Activated naive CD8-positive, alpha-beta T cell treated with anti-CD3 and anti-CD28 coated beads for 36 hours (primary cell): ENCODE measurements around the gene VOPP1. TPM values are rescaled to one million over a fixed set of nuclear protein-coding genes. Genes with fewer than 3 reads are reported as not detected.
"Not testable (repeated sequence)": the region's sequence is repeated elsewhere in the genome, so short reads cannot be mapped to it uniquely, and the experiment has no call there.

Experiments
- DNase-seq: peaks from one replicate; pipeline ENCODE4 v3.0.0; 2021
- H3K27ac Mint-ChIP-seq: one replicate; pipeline ENCODE4 v1.8.0; 2022; ENCODE audit warnings: mild to moderate bottlenecking, moderate library complexity, mixed read lengths
- H3K27me3 Mint-ChIP-seq: one replicate; pipeline ENCODE4 v1.8.0; 2022; ENCODE audit warnings: mild to moderate bottlenecking, mixed read lengths
- H3K36me3 Mint-ChIP-seq: one replicate; pipeline ENCODE4 v1.8.0; 2021; ENCODE audit warnings: mild to moderate bottlenecking, mixed read lengths
- H3K4me1 Mint-ChIP-seq: one replicate; pipeline ENCODE4 v1.8.0; 2021; ENCODE audit warnings: mixed read lengths
- H3K4me3 Mint-ChIP-seq: one replicate; pipeline ENCODE4 v1.8.0; 2022; ENCODE audit warnings: mild to moderate bottlenecking, moderate library complexity, mixed read lengths
- H3K9me3 Mint-ChIP-seq: one replicate; pipeline ENCODE4 v1.8.0; 2022; ENCODE audit warnings: mixed read lengths
- total RNA-seq, 2 experiments: library from RNA; stranded (reverse); gene quantifications; one replicate each; pipeline ENCODE4 v1.2.3, GENCODE V29; 2021

VOPP1 gene
- total RNA-seq, 2 experiments from 2014 or later, result 49.0 to 50.5 TPM

GRCh38 chr7:55474944-55475854, 97.1 kb downstream of the VOPP1 start:
- Mint-ChIP-seq H3K27ac (peak overlapping the region; percentile 47), H3K4me1 (peaks cover 48% of the 10 kb centered on the region), H3K27me3 (no peaks in the 10 kb centered on the region), H3K36me3 (peaks cover 8% of the 10 kb centered on the region), H3K9me3 (no peaks in the 10 kb centered on the region), H3K4me3 (no peak overlapping the region)
- no peak for DNase-seq

- Mint-ChIP-seq H3K27me3 (no peaks in the 10 kb centered on the region), H3K4me3 (no peak overlapping the region), H3K36me3 (peaks cover 8% of the 10 kb centered on the region), H3K27ac (no peak overlapping the region), H3K4me1 (peaks cover 59% of the 10 kb centered on the region), H3K9me3 (no peaks in the 10 kb centered on the region)
- DNase-seq, result no peak
Observed at GRCh38 chr7:55473932-55474331, 98.4 kb downstream of the VOPP1 start.

GRCh38 chr7:55472928-55473725, 99.2 kb downstream of the VOPP1 start:
- Mint-ChIP-seq H3K27ac (no peak overlapping the region), H3K4me3 (no peak overlapping the region), H3K36me3 (peaks cover 11% of the 10 kb centered on the region), H3K27me3 (no peaks in the 10 kb centered on the region), H3K9me3 (no peaks in the 10 kb centered on the region), H3K4me1 (peaks cover 61% of the 10 kb centered on the region)
- no peak for DNase-seq

- DNase-seq, H3K9me3 Mint-ChIP-seq, H3K4me3 Mint-ChIP-seq, H3K27ac Mint-ChIP-seq, H3K27me3 Mint-ChIP-seq: not testable (repeated sequence)
- H3K4me1 Mint-ChIP-seq, result peaks cover 64% of the 10 kb centered on the region
- peaks cover 14% of the 10 kb centered on the region for H3K36me3 Mint-ChIP-seq
Observed at GRCh38 chr7:55472406-55472805, 99.9 kb downstream of the VOPP1 start.

- not testable (repeated sequence) for H3K4me3 Mint-ChIP-seq
Observed at GRCh38 chr7:55471594-55471993, 100.7 kb downstream of the VOPP1 start.

GRCh38 chr7:55470261-55470660, 102.0 kb downstream of the VOPP1 start:
- H3K27me3 Mint-ChIP-seq, result no peaks in the 10 kb centered on the region
- peak overlapping the region; percentile 7 for H3K27ac Mint-ChIP-seq
- DNase-seq, result no peak
- H3K9me3 Mint-ChIP-seq, result peaks cover 6% of the 10 kb centered on the region
- peaks cover 56% of the 10 kb centered on the region for H3K4me1 Mint-ChIP-seq
- no peak overlapping the region for H3K4me3 Mint-ChIP-seq
- H3K36me3 Mint-ChIP-seq, result peaks cover 30% of the 10 kb centered on the region

More at GRCh38 chr7:55471594-55471993, 100.7 kb downstream of the VOPP1 start:
- H3K27me3 Mint-ChIP-seq, H3K9me3 Mint-ChIP-seq, H3K27ac Mint-ChIP-seq, DNase-seq: not testable (repeated sequence)
- H3K36me3 Mint-ChIP-seq, result peaks cover 21% of the 10 kb centered on the region
- H3K4me1 Mint-ChIP-seq, result peaks cover 60% of the 10 kb centered on the region

- Mint-ChIP-seq H3K9me3 (peaks cover 6% of the 10 kb centered on the region), H3K4me3 (no peak overlapping the region), H3K27ac (no peak overlapping the region), H3K36me3 (peaks cover 36% of the 10 kb centered on the region), H3K27me3 (no peaks in the 10 kb centered on the region), H3K4me1 (peaks cover 51% of the 10 kb centered on the region)
- no peak for DNase-seq
Observed at GRCh38 chr7:55469721-55470120, 102.6 kb downstream of the VOPP1 start.

- Mint-ChIP-seq H3K27me3 (no peaks in the 10 kb centered on the region), H3K36me3 (peaks cover 39% of the 10 kb centered on the region), H3K27ac (no peak overlapping the region), H3K4me3 (no peak overlapping the region), H3K4me1 (peaks cover 47% of the 10 kb centered on the region), H3K9me3 (peaks cover 6% of the 10 kb centered on the region)
- DNase-seq, result no peak
Observed at GRCh38 chr7:55469271-55469681, 103.0 kb downstream of the VOPP1 start.

GRCh38 chr7:55468495-55468894, 103.8 kb downstream of the VOPP1 start:
- no peak for DNase-seq
- Mint-ChIP-seq H3K27ac (peak overlapping the region; percentile 54), H3K9me3 (peaks cover 6% of the 10 kb centered on the region), H3K4me1 (peaks cover 39% of the 10 kb centered on the region), H3K27me3 (no peaks in the 10 kb centered on the region), H3K4me3 (no peak overlapping the region), H3K36me3 (peaks cover 44% of the 10 kb centered on the region)

- Mint-ChIP-seq H3K4me1 (peaks cover 42% of the 10 kb centered on the region), H3K9me3 (peaks cover 13% of the 10 kb centered on the region), H3K4me3 (no peak overlapping the region), H3K27me3 (no peaks in the 10 kb centered on the region), H3K36me3 (peaks cover 52% of the 10 kb centered on the region), H3K27ac (no peak overlapping the region)
- no peak for DNase-seq
Observed at GRCh38 chr7:55467047-55467593, 105.2 kb downstream of the VOPP1 start.

GRCh38 chr7:55465691-55466090, 106.6 kb downstream of the VOPP1 start:
- H3K9me3 Mint-ChIP-seq, result peaks cover 17% of the 10 kb centered on the region
- H3K36me3 Mint-ChIP-seq, result peaks cover 59% of the 10 kb centered on the region
- no peaks in the 10 kb centered on the region for H3K27me3 Mint-ChIP-seq
- no peak for DNase-seq
- H3K27ac Mint-ChIP-seq, result no peak overlapping the region
- peaks cover 44% of the 10 kb centered on the region for H3K4me1 Mint-ChIP-seq
- H3K4me3 Mint-ChIP-seq, result no peak overlapping the region

GRCh38 chr7:55464422-55464821, 107.9 kb downstream of the VOPP1 start:
- Mint-ChIP-seq H3K9me3 (peaks cover 22% of the 10 kb centered on the region), H3K27ac (no peak overlapping the region), H3K4me1 (peaks cover 33% of the 10 kb centered on the region), H3K27me3 (no peaks in the 10 kb centered on the region), H3K36me3 (peaks cover 62% of the 10 kb centered on the region), H3K4me3 (no peak overlapping the region)
- DNase-seq, result no peak

GRCh38 chr7:55463686-55464262, 108.5 kb downstream of the VOPP1 start:
- Mint-ChIP-seq H3K27me3 (no peaks in the 10 kb centered on the region), H3K4me1 (peaks cover 27% of the 10 kb centered on the region), H3K36me3 (peaks cover 67% of the 10 kb centered on the region), H3K4me3 (no peak overlapping the region), H3K9me3 (peaks cover 28% of the 10 kb centered on the region), H3K27ac (no peak overlapping the region)
- no peak for DNase-seq

- Mint-ChIP-seq H3K4me3 (no peak overlapping the region), H3K4me1 (peaks cover 16% of the 10 kb centered on the region), H3K9me3 (peaks cover 47% of the 10 kb centered on the region), H3K27ac (no peak overlapping the region), H3K27me3 (no peaks in the 10 kb centered on the region), H3K36me3 (peaks cover 47% of the 10 kb centered on the region)
- no peak for DNase-seq
Observed at GRCh38 chr7:55458351-55458750, 114.0 kb downstream of the VOPP1 start.

GRCh38 chr7:55457801-55458200, 114.5 kb downstream of the VOPP1 start:
- H3K9me3 Mint-ChIP-seq, result peaks cover 44% of the 10 kb centered on the region
- H3K4me1 Mint-ChIP-seq, result peaks cover 21% of the 10 kb centered on the region
- H3K27me3 Mint-ChIP-seq, result no peaks in the 10 kb centered on the region
- H3K4me3 Mint-ChIP-seq, result no peak overlapping the region
- no peak for DNase-seq
- H3K36me3 Mint-ChIP-seq, result peaks cover 44% of the 10 kb centered on the region
- no peak overlapping the region for H3K27ac Mint-ChIP-seq
